ENCODE results near the gene SS18. TPM values are rescaled to one million over a fixed set of nuclear protein-coding genes. Genes with fewer than 3 reads are reported as not detected.

SS18 gene
- polyA plus RNA-seq, 1 donor, result 133 TPM

- no peak for DNase-seq
Observed at GRCh38 chr18:26082475-26082874, 7.9 kb downstream of the SS18 start.

- DNase-seq, result no peak
Observed at GRCh38 chr18:26074246-26074645, 16.2 kb downstream of the SS18 start.

GRCh38 chr18:26073758-26074157 lies 16.7 kb downstream of the SS18 start:
- DNase-seq, result no peak

- DNase-seq, result no peak
Observed at GRCh38 chr18:26071725-26072124, 18.7 kb downstream of the SS18 start.

- no peak for DNase-seq
Observed at GRCh38 chr18:26071020-26071419, 19.4 kb downstream of the SS18 start.

- DNase-seq, result no peak
Observed at GRCh38 chr18:26059357-26059756, 31.1 kb downstream of the SS18 start.

- no peak for DNase-seq
Observed at GRCh38 chr18:26057344-26057773, 33.1 kb downstream of the SS18 start.

GRCh38 chr18:26056291-26056690 lies 34.1 kb downstream of the SS18 start:
- DNase-seq, result no peak

- no peak for DNase-seq
Observed at GRCh38 chr18:26052505-26052904, 37.9 kb downstream of the SS18 start.

- DNase-seq, result no peak
Observed at GRCh38 chr18:26051843-26052242, 38.6 kb downstream of the SS18 start.

- DNase-seq, result no peak
Observed at GRCh38 chr18:26046419-26047077, 43.9 kb downstream of the SS18 start.

GRCh38 chr18:26044807-26045206 lies 45.6 kb downstream of the SS18 start:
- DNase-seq, result no peak

GRCh38 chr18:26040051-26040656 lies 50.3 kb downstream of the SS18 start:
- no peak for DNase-seq

- no peak for DNase-seq
Observed at GRCh38 chr18:26039203-26039602, 51.2 kb downstream of the SS18 start.

- no peak for DNase-seq
Observed at GRCh38 chr18:26036635-26037034, 53.8 kb downstream of the SS18 start.

- no peak for DNase-seq
Observed at GRCh38 chr18:26034850-26035497, 55.4 kb downstream of the SS18 start.

GRCh38 chr18:26022585-26022984 lies 67.8 kb downstream of the SS18 start:
- DNase-seq, result no peak

GRCh38 chr18:26021061-26021754 lies 69.2 kb downstream of the SS18 start:
- no peak for DNase-seq

- DNase-seq, result peak; percentile 11
Observed at GRCh38 chr18:26017929-26018328, 72.5 kb downstream of the SS18 start.

GRCh38 chr18:26014462-26014861 lies 76.0 kb downstream of the SS18 start:
- DNase-seq, result no peak

- DNase-seq, result no peak
Observed at GRCh38 chr18:26008619-26009018, 81.8 kb downstream of the SS18 start.

- DNase-seq, result no peak
Observed at GRCh38 chr18:26008096-26008495, 82.3 kb downstream of the SS18 start.

- no peak for DNase-seq
Observed at GRCh38 chr18:26005950-26006349, 84.5 kb downstream of the SS18 start.

All from left kidney (tissue), 2 donors.